Myocyte (in vitro differentiated cells): Measurements from ENCODE around the gene FBXO31. TPM values are rescaled to one million over a fixed set of nuclear protein-coding genes. Genes with fewer than 3 reads are reported as not detected.

Experiments
- DNase-seq: peaks from one replicate; pipeline ENCODE4 v3.0.0-alpha.2; 2012; ENCODE audit warnings: low read depth
- total RNA-seq: library from RNA; depleted of rRNA; stranded (reverse); fragments of >200 nt; gene quantifications from 2 replicates; pipeline ENCODE4 v1.2.3, GENCODE V29; 2014

The FBXO31 gene
- total RNA-seq, 1 donor from 2014 or later, result 38.9 TPM

- DNase-seq, result no peak
Measured at GRCh38 chr16:87293990-87294389, 89.6 kb downstream of the FBXO31 start.

DNA sequence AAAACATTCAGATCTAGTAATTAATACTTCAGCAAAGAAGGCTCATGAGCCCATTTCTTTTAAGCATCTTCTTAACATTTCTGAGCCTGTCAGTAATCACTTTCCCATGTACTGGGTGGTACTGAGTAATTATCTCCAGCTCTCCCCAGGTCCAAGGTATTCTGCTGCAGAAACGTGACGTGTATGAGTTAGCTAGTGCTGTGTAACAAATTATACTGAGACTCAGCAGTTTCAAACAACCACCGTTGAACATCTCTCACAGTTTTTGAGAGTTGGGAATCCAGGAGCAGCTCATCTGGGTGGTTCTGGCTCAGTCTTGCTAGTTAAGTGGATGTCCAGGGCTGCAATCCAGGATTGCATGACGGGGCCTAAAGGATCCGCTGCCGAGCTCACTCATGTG lies 91.6 kb downstream of the FBXO31 start:
- no peak for DNase-seq

- no peak for DNase-seq
Measured at GRCh38 chr16:87288753-87289362, 94.7 kb downstream of the FBXO31 start.

DNA sequence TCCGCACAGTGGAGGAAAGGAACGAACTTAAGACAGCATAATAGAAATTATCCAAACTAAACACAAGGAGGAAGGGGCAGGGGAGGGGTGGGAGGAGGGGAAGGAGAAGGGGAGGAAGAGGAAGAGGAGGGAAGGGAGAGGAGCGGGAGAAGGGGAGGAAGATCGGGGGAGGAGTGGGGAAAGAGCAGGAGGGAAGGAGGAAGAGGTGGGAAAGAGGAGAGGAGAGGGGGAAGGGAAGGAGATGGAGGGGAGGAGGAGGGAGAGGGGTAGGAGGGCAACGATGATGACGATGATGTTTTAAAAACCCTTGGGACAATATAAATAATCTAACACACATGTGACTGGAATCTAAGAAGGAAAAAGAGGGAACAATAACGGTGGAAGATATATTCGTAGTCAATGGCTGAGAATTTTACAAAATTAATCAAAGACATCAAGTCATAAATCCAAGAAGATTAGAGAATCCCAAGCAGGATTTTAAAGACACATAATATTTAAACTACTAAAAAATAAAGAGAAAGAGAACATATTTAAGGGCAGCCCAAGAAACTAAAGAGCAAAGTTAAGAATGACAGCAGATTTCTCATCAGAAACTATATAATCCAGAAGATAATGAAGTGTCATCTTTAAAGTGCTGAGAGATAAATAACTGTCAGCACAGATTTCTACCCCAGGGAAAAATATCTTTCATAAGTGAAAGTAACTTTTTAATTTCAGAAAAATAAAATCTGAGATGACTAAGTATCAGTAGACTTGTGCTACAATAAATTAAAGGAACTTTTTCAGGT lies 96.5 kb downstream of the FBXO31 start:
- no peak for DNase-seq

DNA sequence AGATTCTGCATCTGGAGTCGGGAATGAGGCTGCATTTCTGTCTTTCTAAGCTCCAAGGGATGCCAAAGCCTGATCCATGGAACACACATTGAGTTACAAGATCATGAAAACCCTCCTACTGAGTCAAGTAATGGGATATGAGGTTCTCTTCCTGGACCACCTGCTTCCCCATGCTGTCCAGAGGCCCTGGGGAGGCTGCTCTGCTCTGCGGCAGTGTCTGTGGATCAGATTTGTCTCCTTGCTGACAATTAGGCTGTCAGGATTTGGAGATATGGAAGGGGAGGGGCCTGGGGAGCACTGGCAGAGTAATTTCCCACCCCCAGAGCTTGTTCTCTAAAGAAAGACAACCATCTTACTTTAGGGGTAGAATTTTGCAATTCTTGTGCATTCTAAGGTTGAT lies 99.4 kb downstream of the FBXO31 start:
- no peak for DNase-seq

DNA sequence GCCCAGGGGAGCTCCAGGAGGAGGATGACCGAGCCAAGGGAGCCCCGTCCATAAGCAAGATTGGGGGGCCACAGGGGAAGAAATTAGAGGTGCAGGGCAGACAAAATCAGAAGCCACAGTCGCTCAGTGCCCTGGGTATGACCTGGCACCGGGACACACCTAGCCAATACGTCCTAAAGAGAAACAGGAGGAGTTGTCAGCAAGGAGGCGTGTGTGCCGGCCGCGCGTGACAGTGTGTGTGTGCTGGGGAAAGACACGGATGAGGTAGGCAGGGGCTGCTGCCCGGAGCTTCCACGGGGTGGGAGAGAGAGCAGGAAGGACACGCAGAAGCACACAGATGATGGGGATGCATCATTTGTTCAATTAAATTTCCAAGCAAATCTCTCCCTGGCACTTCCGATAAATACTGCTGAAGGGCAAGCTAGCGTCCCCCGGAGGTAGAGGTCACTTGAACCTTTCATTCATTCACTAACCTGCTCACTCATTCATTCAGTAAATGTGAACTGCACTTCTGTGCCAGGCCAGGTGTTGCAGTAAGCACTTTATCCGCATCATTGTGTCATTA lies 104.4 kb downstream of the FBXO31 start:
- no peak for DNase-seq

GRCh38 chr16:87278191-87279093 lies 105.1 kb downstream of the FBXO31 start:
- DNase-seq, result peak; percentile 79

Other genes with a start within 250 kb of the FBXO31 start
- 2.9 and 4.4 TPM in 2 replicates for gene C16orf95, start 66.4 kb downstream of the FBXO31 start, total RNA-seq
- gene MAP1LC3B, start 8.6 kb upstream of the FBXO31 start, total RNA-seq, result 41.1 and 41.2 TPM in 2 replicates
- 7.9 and 11.8 TPM in 2 replicates for gene ZCCHC14, start 109.2 kb upstream of the FBXO31 start, total RNA-seq
- not detected in 2 replicates for gene JPH3, start 218.7 kb upstream of the FBXO31 start, total RNA-seq